NCI-H345 (cell line): ENCODE measurements around the gene GRID1.

ENCODE experiments used
- DNase-seq: peaks from one replicate; lab custom pipeline; 2025; lab: John Stamatoyannopoulos, UW

The GRID1 gene

DNA sequence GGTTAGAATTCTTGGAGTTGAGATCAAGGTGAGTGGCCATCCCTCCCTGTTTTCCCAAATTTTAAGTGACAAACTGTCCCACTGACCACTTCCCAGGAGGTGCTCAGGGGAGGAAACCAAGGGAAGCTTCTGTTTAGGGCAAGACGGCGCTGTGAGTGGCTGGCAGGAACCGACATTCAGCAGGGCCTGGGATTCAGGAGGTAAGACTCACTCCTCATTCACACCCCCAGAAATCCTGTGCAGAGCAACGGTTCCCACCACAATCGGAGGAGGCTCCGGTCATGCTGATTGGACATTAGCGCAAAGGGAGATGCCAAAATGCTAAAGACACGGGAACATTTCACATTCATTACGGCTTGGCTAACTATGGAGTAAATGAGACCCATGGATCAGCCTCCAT, 200.9 kb downstream of the GRID1 start:
- no peak for DNase-seq

DNA sequence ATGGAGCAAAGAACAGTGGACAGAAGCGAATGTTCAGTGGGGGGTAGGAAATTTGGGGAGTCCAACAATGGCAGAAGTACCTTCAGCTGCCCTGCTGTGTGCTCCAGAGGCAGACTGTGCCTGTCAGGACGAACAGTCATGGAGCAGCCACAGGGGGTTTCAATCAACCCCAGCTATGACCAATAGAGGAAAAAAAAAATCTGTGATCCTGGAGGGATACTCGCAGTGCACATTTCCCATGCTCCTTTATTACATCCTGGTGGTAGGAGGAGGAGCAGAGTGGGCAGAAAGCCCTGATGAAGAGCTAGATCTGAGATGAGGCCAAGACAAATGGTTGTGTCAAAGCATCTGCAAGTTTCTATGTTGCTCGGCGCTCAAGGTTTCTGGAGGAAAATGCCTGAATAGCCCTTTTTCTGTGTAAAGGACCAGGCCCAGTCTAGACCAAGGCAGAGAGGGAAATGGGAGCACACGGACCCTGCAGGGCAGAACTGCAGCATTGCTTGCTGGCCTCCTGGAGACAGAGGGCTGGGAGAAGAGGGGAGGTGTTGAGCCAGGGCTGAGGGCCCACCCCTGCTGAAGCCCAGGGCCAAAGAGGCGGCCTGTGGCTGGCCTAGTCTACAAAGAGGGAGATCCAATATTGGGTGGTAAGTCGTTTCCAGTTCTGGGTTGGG, 201.5 kb downstream of the GRID1 start:
- no peak for DNase-seq

DNA sequence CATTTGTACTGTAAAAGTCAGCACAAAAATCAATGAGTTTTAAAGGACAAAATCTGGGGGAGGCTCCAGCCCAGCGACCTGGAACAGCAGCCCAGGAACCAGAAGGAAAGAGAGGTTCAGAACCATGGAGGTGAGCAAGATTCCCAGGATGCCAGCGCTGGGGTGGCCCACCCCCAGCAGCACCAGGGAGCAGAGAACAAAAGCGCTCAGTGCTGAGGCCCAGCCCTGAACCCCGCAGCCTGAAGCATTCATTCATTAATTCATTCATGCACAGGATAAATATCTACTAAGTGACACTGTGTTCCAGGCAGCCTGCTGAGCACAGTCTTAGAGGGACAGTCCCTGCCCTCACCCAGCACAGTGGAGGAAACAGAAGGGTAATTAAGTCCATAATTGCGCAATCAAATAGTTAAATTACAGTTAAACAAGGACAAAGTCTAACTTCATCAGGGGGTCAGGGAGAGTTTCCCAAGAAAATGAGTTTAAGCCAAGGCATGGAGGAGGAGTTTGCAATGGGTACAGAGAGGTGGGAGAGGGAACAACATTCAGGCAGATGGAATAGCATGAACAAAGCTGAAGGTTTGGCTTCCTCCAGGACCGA, 202.3 kb downstream of the GRID1 start:
- no peak for DNase-seq

DNA sequence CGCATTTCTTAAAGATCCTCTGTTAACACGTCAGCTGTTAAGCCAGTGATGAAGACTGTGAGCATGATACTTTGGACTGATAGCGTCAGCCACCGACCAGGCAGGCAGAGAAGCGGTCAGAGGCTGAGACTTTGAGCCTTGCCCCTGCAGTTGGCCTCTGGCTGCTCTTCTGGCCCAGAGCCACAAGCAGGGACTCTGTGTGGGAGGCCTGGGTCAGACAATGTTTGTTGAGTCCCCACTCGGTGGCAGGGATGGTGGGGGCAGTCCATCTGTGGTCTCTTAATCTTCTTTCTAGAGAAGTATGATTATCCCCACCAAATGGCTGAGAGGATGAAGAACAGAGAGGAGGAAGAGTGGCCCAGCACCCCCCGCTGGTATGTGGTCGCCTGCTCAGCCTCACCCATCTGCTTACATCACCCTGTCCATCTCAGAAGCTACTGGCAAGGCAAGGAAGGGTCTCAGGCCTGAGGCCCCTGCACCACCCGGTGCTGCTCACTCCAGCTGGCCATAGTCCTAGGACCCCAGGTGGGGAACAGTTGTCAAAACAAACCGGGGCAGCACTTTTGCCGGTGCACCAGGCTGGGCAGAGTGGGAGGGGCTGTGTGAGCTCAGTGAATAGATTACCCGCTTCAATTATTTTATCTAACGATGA, 202.9 kb downstream of the GRID1 start:
- no peak for DNase-seq

DNA sequence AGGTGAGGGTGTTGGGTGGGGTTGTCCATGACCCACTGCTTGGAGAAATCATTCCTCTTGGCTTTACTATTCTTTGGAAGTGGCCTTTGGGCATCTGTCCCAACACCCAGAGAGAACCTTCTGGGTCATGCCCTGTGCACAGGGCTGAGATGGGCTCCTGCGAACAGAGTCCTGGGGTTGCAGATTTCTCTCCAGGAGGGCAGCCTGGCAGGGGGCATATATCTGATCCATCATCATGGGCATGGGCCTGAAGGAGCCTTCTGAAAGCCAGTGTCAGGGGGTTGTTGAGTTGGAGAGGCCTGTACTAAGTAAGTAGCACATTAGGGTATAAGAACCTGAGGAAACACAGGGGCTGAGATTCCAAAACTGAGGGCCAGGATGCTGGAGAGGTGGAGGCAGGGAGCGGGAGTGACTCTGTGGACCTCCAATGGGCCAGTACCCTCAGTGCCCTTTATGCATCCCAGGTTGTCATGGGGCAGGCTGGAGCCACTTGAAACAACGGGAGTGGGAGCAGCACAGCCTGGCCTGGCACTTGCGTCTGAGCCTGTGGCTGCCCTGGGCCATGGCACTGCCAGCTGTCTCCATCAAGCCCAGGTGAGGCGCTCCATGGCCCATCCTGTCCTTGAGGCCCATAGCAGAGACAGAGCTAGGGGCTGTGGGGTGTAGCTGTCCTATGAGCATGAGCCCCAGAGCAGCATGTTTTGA, 203.7 kb downstream of the GRID1 start:
- no peak for DNase-seq

DNA sequence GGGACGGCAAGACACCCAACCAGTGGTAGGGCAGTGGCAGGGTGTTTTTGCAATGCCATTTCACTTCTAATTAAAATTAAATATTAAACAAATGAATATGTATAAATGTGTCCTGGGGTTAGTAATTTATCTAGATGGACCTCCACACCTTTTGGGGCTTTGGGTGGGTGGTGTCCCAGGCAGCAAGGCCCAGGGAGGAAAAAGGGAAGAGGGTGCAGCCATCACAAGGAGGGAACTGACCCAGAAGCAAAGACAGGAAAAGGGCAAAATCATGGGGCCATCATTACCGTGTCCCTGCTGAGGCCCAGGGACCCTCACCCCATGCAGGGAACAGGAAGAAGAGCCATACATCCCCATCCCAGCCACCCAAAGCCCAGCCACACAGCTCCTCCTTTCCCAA, 204.6 kb downstream of the GRID1 start:
- no peak for DNase-seq

DNA sequence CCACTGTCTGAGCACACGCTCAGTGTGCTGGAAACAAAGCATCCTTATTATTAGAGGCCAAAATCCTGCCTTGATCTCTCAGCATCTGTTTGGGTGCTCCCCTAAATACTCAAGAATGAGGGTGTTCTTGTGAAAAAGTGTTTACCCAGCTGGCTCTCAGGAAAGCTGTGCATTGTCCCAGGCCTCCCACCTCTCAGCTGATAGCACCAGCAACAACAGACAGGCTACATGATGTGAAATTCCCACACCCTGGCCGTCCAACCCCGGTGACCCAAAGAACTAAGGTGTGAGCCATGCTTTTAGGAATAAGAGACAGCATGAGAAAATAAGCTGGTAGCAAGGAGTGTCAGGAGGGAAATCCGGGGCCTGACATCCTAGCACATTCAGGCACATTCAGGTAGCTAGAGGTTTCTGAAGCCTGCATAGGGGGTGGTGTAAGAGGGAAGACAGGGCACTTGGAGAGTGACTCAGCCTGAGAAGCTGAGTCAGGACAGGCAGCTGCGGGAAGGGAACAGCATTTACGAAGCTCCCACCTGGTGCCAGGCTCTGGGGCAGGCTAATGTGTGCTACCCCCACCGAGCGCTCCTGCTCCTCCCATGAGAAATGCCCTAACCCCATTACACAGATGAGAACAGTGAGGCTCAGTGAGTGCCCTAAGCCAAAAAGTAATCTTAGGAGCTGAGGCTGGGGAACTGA, 205.6 kb downstream of the GRID1 start:
- no peak for DNase-seq

DNA sequence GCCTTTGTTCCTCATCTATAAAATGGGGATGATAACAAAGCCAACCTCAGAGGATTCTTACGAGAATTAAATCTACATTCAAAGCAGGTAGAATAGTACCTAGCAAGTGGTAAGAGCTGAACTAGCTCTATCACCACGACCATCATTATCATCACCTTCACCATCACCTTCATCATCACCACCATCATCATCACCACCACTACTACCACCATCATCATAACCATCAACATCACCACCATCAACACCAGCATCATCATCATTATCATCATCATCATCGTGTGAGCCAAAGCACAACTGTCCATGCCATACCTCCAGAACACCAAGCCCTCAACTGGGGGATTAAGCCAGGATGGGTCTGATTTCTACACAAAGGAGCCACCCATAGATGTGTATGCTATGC, 206.8 kb downstream of the GRID1 start:
- no peak for DNase-seq

DNA sequence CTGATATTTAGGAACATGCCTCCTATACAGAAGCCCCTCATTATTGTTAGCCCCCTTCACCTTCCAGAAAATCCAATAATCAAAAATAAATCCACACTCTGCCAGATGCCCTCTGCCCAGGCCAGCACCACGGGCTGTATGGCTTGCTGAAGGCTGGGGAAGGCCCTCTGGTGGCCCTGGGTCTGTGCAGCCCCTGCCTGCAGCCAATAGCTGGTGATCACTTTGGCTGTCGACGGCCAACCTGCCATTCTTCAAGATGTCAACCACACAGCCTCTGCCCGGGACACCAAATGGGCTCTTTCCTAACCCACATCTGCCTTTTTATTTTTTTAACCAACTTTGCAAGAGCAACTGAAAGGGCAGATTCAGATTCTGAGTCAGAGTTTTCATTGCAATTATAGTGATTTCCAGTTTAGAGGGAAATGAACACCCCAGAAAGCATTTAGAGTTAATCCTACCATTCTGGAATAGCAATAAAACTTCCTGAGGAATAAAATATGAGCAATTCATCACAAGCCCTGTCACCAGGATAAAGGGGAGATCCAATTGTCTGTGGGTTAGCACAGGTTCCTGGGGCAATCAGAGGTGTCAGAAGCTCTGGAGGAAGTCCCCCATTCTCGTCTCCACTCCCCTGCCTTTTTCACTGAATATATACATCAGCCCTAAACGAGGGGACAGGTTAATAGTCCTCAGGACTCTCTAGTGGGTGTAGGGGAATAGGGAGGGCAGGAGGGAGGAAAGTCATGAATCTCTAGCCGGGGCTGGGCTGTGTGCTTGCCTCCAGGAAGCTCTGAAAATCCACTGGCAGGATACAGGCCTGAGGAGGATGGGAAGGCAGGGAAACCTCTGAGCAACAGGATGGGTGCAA, 211.3 kb downstream of the GRID1 start:
- DNase-seq = no peak

DNA sequence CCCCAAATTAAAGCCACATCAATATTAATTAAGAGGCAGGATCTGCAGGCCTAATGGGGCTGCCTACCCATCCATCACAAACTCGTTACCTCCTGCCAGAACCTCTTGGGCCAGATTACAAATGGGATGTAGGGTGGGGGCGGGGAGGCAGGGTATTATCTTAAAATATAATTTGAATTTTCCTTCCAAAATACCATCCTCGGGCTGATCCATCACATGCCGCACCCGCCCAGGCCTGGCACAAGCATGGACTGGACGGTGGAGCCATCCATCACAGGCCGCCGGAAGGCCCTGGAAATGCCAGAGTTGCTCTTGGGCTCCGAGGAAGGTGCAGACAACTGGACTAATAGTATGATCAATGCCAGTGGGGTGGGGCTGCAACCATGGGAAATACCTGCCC, 212.8 kb downstream of the GRID1 start:
- no peak for DNase-seq

DNA sequence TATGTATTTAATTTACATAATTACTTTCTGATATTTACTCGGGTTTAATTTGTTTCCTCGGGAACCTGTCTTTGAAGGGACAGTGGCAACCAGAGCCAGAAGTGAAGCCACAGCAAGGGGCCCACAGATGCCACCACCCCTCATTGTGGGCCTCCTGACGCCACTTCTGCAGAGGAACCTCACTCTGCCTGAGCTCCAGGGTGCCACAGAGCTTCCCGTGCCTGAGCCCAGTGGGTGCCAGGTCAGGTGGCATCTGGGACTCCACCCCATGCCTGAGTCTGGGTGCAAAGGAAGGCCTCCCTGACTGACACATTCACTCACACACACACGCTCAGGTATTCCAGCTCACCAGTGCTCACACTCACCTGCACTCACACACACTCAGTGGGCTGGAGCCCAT, 213.7 kb downstream of the GRID1 start:
- DNase-seq = no peak

DNA sequence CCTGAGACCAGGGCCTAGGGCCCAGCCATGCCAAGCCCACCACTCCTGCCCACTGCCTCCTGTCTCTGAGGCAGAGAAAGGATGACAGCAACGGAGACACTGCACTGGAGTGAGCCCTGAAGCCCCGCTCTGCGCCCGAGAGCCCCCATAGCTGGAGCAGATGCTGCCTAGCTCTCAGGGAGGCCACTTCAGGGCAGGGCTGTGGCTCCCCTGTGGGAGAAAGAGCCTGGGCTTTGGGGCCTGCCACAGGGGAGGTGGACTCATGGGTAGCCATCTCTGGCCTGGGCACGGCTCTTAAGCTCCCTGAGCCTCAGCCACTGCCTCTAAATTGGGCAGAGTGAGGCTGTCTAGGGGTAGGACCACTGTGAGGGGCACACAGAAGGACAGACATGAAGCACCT, 214.2 kb downstream of the GRID1 start:
- no peak for DNase-seq

DNA sequence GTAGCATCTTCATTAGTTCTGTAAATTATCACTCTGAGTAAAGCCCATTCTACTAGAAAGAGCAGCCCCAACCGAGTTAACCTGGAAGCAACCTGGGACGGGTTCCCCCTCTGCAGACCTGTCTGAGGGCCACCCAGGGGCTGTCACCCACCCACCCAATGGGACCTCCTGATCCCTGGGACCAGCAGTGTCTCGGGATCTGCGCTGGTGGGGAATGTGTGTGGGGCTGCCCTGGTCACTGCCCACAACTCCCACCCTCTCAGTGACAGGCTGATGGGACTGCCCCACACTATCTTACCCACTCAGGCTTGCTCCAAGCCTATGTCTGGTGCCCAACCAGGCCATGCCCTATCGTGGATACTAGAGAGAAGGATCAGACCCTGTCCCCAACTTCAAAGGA, 215.0 kb downstream of the GRID1 start:
- DNase-seq = no peak

DNA sequence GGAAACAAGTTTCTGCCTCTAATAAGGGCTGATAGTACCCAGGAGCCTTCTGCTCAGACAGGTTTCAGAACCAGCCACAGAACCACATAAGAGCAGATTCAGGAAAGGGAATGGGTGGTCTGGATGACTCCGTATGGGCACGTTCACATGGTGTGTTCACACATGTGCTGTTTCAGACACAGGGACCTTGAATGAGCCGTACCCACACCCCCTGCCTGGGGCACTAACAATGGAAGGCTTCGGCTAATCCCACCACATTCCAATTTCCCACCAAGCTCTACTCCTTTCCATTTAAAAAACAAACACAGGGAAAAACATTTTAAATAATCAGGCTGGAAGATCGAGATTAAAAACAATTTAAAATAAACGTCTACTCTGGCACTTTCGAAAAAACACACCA, 217.3 kb downstream of the GRID1 start:
- no peak for DNase-seq

DNA sequence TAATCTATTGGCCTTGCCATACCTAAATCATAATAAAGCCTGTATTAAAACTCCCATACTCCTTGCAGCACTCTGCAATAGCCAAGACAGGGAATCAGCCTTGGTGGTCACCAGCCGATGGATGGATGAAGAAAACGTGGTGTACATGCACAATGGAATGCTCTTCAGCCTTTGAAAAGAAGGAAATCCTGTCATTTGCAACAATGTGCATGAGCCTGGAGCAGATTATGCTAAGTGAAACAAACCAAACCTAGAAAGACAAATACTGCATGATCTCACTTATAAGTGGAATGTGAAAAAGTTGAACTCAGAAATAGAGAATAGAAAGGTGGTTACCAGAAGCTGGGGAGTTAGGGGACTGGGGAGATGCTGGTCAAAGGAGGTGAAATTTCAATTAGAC, 218.5 kb downstream of the GRID1 start:
- DNase-seq = no peak

DNA sequence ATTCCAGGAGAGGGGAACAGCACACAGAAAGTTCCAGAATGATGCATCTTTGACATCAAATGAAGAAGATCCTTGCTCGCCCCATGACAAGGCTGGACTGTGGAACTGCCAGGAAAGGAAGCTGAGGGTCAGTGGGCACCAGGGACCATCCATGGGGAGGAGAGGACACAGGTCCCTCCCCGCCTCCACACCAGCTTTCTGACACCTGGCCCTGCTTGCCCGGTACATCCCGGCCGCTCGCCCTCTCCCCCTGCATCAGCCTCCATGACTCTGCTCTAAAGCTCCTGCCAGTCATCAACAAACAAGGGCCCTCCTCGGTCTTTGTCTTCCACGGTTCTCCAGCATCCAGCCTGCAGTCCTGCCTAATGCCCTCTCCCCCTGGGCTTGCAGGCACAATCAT, 222.3 kb downstream of the GRID1 start:
- no peak for DNase-seq

DNA sequence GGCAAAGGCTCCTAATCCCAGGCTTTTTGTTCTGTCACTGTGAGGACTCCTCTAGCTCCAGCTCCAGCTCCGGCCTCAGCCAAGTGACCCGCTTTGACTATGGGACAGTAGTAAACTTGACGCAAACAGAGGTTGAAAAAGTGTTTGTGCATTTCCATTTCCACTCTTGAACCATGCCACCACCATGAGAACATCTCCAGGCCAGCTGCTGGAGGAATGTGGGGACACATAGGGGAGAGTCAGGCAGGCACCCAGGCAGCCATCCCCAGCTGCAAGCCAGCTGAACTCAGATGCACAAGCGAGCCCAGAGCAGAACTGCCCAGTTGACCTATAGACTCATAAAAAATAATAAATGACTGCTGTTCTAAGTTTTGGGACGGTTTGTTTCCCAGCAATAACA, 224.7 kb downstream of the GRID1 start:
- DNase-seq = no peak

DNA sequence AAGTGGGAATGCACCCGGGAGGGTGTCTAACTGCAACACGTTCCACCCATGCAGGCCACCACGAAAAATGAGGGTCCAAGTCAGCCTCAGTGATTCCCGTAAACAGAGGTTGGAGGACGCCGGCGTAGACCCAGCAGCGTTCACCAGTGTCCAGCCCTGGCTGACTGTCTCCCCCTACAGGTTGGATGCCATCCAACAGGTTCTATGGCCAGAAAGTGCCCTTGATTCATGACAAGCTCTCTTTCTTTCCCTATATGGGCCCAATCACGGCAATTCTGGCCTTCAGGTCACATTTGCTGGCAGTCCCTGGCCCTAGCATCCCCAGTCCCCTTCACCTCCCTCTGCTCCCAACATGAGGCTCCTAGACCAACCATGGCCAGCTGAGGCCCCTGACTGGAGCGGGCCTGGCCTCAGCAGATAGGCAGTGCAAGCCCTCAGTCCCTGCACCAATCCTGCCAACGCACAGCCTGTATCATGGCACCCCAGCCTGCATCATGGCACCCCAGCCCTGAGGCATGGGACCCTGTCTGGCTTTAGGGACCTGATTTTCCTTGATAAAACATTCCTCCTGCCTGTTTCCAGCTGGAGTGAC, 227.4 kb downstream of the GRID1 start:
- no peak for DNase-seq

DNA sequence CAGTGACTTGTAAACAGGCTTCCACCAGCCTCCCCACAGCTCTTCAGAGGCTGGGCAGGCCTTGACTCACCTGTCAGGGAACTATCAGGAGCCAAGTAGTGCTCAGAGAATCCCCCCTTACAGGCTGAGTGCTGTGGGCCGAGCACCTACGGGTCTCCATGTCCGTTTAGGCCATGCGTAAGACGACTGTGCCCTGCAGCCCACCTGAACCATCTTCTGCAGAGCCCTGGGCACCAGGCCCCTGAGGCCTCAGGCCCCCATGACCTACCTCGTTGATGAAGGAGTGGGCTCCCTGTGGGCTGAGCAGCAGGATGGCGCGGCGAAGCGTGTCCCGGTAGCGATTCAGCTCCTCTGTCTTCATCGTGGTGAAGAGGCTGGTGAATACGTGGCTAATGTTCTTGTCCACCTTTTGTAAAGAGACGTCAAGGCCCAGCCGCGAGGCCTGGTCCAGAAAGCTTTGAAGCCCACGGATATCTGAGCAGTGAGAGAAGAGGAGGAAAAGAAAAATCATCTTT, 228.0 kb downstream of the GRID1 start:
- DNase-seq = no peak

DNA sequence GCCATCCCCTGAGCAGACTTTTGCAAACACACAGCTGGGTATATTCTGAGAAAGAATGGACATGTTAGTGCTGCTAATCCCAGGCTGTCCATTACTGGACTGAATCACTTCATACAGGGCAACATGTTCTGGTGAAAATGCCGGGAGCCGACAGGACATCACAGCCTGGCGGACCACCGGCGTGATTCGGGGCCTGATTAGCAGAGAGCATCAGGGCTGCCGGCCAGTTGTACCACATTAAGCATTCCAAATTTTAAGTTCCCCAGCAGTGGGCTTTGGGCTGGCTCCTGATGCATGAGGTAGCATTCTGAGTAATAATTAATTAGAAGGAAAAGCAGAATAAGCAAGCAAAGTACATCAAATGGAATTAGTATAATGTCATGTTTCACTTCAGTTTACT, 229.0 kb downstream of the GRID1 start:
- no peak for DNase-seq

DNA sequence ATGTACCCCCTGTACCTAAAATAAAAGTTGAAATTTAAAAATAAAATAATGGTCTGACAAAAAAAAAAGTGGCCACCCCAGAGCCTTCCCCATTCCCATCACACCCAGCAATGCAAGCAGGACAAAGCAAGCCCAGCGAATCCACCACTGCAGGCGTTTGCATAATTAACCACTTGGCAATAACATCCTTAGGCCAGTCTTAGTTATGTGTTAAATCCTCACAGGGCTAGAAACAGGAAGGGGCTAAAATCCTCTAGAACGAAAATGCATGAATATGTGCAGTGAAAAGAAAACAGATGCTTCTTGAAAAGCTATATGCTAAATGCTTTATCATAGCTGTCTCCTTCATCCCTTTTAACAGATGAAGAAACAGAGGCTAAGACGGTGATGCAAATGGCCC, 229.7 kb downstream of the GRID1 start:
- no peak for DNase-seq
